Activated gamma-delta T cell (primary cell): ENCODE data around the gene TPP1.

Experiments used
- DNase-seq: peaks from one replicate; lab custom pipeline; 2025; lab: John Stamatoyannopoulos, UW

The TPP1 gene

DNA sequence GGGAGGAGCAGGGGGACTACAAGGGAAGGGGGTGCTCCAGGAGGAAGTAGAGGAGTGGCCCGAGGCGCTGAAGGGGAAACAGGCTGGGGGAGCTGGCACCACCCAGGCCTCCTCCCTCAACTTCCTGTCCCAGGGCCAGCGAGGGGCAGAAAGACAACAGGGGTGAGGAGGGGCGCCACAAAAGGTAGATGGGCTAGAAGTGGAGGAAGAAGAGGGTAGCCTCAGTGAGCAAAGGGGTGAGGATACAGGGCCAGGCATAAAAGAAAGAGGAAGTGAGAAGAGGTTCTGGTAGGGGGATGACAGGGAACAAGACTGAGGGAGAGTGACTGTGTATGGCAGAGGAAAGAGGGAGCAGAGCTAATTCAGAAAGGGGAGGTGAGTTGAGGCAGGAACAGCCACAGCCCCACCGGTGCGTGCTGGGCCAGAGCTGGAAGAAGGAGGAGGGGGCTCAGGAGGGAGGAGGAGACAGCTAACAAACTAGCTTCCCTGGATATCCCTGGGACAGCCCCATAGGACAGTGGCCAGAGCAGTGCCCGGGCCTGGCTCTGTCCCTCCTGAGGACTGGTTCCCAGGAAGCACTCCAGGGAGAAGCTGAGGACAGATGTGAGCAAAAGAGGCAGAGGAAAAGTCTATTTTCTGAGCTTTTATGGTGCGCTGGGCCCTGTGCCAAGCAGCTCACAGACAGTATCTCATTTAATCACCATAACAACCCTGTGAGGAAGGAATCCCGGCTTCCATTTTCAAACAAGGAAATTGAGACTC, 27.9 kb upstream of the TPP1 start:
- DNase-seq, result no peak

DNA sequence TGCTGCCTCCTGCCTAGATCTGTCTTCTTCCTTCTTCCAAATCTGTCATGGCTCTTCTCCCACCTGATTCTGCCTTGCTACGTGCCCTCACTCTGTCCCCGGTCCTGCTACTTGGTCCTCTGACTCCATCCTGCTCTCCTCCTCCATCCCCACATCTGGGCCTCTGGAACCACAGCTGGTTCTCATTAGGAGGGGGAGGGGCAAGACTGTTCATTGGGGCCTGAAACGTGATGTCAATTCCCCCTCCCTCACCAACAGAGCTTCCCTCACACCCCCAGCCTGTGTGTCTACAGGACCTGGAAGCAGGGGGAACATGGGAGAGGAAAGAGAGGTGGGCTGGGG, 27.3 kb upstream of the TPP1 start:
- no peak for DNase-seq

DNA sequence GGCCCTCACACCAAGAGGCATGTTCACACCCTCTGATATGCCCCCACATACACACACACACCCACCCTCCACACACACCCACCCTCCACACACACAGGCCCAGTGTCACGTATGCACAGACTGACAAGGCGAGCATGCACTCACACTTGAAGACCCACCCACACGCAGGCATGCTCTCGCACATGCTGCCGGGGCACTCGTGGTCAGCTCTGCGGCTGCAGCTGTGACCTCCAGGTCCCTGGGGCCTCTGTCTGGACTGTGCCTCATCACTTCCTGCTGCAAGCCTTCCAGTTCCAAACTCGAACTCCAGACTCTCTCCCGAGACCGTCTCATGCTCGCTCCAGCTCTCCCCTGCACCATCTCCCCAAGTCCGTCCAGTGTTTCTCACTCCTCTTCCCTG, 26.8 kb upstream of the TPP1 start:
- DNase-seq, result no peak

DNA sequence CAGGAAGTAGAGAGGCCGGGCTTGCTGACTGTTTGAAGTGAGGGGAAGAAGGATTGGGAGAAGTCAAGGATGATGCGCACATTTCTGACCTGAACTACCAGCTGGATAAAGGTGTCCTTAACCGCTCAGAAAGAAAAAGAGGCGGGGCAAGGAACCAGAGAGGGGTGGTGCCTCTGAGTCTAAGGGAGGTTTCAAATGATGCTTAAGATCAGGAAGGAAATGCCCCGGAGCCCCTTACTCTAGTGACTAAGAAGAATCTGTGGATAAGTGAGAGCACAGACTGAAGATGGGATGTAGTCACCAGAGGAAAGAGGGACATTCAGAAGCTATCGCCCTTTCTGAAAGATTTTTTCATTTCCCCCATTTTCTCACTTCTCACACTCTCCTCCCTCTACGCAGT, 23.7 kb upstream of the TPP1 start:
- no peak for DNase-seq

DNA sequence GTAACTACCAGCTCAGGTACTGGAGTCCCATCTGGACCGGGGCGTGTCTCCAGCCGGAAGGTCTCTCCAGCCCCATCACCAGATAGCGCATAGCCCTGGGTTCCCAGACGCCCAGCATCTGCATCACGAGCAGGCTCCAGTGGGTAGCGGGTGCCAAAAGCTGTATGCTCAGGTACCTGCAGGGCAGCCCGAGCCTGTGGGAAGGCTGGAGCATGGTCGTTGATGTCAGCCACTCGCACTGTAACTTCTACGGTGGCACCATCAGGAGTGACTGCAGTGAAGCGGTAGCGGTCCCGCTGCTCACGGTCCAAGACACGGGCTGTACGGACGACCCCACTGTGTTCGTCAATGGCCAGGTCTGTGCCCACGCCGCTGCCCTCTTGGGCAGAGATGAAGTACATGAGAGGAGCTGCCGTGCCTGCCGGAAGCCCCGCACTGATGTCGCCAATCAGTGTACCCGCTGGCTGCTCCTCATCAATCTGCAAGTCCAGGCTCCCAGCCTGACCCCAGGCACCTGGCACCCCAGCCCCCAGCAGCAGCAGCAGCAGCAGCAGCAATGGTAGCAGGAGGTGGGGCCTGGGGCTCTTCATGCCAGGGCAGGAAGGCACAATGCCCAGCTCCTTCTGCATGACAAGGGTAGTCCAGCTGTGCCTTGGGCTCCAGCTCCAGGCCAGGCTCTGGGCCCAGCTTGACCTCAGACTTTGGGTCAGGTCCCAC, 21.9 kb upstream of the TPP1 start:
- no peak for DNase-seq

DNA sequence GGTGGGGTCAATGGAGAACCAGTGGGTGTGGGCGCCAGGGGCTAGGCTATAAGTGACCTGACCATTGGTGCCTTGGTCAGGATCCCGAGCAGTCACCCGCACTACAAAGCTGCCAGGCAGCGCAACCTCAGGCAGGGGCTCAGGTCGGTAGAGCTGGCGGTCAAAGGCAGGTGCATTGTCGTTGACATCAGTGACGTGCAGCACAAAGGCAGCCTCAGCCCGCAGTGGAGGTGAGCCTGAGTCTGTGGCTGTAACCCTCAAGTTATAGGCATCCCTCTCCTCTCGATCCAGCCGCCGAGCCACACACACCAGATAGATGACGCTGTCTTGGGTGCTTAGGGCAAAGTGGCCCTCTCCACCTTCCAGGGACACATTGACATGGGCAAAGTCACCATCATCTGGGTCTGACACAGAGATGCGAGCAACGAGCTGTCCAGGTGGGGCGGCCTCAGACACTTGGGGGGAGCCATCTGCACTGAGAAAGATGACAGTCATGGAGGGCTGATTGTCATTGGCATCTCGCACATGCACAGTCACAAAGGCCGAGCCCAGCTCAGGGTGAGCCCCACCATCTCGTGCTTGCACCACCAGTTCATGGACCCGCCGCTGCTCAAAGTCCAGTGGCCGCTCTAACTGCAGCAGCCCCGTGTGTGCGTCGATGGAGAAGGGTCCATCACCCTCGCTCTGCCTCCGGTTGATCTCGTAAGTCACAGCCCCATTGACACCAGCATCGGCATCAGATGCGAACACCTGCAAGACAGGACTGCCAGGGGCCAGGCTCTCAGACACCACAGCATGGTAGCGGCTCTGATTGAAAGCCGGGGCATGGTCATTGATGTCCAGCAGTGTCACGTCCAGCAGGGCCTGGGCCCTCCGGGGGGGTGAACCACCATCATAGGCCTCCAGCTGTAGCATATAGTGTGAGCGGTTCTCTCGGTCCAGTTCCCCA, 21.1 kb upstream of the TPP1 start:
- DNase-seq, result no peak

DNA sequence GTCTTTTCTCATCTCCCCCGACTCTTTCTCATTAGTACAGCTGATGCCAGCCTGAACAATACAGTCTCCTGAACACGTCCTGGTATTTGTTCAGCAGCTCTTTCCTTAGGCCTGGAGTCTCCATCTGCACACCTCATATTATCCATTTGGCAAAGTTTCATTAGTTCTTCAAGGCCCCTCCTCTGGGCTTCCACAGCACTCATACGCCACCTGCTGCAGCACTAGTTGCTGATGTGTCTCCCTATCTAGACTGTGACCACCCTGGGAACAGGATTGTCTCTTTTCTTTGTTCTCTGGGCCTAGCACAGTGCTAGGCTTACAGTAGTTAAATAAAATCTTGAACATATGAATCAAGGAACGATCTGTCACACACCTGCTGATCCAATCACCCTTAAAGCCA, 19.2 kb upstream of the TPP1 start:
- no peak for DNase-seq

DNA sequence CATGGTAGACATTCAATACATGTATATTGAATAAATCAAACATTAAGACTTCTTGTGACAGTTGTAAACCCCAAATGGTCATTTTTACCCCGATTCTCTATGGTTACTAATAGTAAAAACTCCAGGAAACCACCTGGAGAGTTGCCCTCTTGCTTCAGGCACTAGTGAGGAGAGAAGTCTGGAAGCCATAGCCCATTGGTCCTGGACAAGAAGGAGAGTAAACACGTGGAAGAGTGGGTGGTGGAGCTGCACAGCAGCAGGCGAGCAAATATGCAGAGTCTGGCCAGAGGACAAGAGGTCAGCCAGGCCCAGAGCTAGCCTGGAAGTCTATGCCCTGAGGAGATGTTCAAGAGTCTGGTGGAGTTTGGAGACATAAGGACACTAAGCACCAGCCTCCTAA, 18.6 kb upstream of the TPP1 start:
- no peak for DNase-seq

DNA sequence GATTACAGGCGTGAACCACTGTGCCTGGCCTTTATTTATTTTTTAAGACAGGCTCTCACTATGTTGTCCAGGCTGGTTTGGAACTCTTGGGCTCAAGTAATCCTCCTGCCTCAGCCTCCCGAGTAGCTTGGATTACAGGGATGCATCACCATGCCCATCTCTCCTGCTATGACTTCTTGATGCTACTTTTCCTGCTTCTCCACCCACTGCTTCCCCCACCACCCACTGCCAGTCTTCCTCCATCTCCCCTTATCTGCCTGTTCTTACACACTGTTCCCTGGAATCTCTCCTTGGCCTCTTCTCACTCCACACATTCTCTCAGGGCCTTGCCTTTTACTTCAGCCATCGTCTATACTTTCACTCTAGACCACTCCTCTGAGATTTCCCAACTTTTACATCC, 17.3 kb upstream of the TPP1 start:
- no peak for DNase-seq

DNA sequence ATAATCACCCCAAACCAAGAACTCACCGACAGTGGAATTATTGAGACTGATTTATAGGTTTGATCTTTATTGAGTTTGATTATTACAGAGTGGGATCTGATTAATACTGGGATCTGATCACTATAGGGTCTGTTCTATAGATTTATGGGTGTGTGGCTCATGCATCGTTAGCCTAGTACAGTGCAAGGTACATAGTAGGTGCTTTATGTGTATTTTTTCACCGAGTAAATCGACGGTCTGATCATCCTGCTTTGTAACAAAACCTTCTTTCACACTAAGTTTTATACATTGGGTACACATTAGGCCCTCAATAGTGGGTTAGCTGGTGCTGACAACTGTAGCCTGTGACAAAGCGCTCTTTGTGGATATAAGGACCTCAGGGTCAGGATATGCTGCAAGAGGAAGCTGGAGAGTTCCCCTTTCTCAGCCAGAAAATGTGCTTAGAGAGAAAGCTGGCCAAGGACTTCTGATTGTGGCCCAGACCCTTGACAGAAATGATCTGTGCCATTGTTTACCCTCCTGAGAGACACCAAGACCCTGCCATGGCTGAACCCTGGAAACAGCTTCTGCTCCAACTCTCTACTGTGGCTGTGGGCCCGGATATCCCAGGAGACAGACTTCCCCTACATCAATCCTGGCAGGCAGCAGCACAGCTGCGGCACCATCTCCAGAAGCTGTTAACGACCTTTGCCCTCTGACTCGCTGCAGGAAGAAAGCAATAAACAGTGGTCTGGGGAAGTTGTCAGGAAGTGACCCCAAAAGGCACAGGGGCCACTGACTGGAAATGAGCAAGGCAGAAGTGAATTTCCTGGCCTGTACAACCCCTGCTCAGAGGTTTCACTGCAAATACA, 16.1 kb upstream of the TPP1 start:
- no peak for DNase-seq

DNA sequence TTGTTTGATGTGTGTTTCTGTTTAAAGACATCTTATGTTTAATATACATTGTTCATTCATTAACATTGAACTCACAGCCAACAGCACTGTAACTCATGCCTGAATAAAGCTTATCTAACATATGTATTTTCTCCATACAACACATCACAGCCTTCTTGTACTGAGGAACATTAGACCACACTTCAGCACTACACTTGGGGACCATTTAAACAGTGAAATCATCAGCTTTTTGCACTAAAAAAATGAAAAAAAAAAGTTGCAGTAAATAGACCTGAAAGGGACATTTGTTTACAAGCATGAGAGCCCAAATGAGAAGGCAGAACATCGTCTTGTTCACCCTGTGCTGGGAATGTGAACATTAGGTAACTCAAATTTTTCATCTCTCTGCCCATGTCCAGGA, 15.3 kb upstream of the TPP1 start:
- DNase-seq, result no peak

DNA sequence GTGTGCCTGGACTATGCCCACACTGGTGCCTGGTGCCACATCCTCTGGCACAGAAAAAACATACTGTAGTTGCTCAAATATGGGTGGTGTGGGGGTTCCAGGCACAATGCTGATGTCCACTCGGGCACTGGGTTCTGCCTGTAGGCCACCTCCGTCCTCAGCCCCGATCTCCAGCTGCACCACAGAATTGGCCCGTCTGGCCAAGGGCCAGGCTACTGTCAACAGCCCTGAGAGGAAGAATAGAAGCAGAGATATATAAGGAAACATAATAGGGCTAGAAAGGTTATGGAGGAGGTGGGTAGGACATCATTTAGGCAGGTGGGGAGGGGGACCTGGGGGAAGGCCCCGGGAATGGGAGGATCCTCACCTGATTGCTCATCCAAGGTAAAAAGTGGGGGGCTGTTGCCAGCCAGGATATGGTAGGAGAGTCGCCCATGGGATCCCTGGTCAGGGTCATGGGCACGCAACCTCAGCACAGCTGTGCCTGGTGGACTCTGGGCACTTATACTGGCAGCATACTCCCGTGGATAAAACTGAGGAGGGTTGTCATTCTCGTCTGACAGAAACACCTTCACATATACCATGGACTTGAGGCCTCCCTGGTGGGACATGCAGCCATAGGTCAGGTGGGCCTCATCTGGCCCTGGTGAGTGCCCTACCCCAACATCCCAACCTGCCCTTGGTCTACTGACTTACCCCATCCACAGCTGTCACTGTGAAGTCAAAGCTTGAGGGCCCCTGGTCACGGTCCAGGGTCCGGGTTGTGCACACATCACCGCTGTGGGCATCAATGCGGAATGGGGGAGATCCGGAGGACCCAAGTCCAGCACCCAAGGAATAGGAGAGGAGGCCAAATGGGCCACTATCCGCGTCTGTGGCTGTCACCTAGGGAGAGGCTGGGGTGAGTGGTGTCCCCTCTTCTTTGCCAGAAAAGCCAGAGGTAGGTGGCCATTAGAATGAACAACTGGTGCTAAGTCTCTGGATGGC, 14.5 kb upstream of the TPP1 start:
- no peak for DNase-seq

DNA sequence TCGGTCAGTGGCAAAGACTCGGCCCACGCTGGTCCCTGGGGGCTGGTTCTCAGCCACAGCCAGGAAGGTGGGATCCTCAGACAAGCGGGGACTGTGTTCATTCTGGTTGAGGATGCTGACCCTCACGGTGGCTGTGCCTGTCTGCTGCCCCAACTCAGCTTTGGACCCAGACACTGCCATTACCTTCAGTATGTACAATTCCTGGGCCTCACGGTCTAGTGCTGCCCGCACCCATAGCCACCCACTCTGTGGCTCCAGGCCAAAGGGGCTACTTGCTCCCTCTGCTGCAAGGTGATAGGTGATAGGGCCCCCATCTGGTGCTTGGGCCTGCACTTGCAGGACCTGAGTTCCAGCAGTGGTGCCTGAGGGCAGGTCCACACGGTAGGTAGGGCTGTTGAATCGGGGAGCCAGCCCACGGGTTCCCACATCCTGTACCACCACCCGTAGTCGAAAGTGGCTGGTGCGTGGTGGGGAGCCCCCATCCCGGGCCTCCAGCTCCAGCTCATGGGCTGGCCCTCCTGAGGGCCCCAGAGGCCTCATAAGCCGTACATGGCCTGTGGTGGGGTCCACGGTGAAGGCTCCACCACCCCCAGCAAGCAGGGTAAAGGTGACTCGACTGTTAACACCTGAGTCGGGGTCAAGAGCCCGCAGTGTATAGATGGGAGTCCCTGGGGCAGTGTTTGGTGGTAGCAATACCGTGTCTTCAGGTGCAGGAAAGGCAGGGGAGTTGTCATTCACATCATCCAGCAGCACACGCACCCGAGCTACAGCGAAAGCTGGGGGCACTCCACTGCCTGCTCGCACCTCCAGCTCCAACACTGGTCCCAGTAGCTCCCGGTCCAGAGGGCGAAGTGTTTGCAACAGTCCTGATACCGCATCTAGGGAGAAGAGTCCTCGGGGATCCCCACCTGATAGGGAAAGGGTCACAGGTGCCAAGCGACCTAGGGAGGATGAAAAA, 13.2 kb upstream of the TPP1 start:
- no peak for DNase-seq

DNA sequence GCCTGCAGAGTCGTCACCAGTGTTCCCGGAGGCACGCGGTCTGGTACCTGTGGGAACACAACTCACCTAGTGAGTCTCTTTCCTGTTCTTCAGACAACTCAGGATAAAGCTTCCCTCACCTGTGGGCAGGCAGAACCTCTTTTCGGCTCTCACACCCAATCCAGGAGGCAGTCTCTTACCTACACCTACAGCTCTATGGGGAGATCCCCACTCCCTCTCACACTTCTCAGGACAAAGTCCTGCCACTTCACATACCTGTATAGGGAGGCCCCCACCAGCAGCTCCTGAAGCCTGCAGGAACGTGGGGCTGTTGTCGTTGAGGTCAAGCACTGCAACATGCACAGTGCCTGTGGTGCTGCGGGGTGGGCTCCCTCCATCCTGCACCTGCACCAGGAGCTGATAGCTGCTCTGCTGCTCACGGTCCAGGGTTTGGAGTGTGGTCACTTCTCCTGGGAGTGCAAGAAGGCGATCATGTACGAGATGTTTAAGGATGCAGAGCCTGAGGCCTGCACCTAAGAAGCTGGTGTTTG, 12.2 kb upstream of the TPP1 start:
- no peak for DNase-seq

DNA sequence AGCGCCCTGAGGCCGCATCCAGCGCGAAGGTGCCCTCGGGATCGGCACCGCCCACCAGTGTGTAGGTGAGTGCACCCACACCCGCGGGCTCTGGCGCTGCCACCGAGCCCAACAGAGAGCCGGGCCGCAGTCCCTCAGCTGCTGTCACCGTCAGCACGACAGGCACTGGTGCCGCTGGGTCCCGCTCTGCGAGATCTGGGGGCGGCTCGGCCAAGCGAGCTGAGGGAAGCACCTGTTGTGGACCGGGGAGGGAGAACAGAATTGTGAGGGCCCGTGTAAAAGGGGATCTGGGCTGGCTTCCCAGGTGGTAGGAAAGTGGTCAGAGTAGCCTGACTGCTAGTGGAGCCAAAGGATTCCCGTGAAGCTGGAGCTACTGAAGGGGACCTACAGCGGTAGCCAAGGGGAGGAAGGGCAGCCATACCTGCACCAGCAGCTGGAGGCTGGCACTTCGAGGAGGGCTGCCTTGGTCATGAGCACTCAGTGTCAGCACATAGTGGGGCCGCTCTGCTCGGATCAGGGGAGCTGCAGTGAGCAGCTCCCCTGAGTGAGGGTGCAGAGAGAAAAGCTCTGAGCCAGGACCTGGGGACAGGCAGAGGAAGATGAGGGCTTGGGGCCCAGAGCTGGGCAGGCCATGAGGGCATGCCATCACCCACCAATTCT, 11.5 kb upstream of the TPP1 start:
- no peak for DNase-seq

DNA sequence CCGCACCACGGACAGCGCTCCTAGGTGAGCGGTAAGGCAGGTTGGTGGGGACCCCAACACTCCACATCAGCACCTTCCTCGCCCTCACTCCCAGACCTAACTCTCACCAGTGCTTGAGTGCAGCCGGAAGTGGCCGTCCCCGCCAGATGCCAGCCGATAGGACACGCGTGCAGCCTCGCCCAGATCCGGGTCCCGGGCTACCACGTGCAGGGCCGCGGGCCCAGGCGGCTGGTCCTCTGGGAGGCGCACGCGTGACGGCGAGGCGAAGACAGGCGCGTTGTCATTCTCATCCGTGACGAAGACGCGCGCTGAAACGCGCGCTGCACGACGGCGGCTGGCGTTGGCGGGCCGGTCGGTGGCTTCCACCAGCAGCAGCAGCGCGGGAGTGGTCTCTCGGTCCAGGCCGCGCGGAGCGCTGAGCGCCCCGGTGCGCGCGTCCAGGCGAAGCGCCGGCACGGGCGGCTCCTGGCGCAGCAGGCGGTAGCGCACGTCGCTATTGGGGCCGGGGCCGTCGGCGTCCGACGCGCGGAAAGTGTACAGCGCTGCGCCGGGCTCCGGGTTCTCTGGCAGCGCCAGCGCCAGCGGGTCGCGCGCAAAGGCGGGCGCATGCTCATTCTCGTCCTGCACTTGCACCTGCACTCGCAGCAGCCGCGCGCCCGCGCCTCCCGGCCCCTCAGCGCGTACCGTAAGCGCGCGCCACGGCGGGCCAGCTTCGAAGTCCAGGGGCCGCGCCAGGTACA, 10.8 kb upstream of the TPP1 start:
- DNase-seq, result no peak

DNA sequence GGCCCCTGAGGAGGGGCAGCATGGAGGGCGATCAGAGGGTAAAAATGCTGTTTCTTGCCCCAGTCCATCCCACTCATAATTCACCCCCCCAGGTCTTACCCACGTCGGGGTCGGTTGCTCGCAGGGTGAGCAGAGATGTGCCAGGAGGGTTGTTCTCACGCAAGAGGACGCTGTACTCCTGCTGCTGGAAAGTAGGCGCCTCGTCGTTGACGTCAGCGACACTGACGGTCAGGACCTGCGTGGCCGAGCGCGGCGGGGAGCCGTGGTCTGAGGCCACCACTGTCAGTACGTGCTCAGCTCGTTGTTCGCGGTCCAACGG, 10.3 kb upstream of the TPP1 start:
- no peak for DNase-seq

DNA sequence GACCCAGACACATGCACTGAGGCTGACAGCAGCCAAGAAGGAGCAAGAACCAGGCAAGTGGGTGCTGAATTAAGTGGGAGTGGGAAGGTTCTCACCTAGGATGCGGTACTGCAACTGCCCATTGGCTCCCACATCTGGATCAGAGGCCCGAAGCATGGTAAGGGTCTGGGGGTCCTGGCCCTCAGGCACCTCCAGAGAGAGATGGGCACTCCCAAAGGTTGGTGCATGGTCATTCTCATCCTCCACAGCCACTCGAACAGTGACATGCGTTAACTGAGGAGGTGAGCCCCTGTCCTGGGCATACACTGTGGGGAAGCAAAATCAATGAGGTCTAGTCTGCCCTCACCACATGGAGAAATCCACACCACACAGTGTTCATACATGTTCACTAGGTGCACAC, 9.3 kb upstream of the TPP1 start:
- DNase-seq, result no peak
